ENCODE data around the gene ADAMTSL1.

DNA sequence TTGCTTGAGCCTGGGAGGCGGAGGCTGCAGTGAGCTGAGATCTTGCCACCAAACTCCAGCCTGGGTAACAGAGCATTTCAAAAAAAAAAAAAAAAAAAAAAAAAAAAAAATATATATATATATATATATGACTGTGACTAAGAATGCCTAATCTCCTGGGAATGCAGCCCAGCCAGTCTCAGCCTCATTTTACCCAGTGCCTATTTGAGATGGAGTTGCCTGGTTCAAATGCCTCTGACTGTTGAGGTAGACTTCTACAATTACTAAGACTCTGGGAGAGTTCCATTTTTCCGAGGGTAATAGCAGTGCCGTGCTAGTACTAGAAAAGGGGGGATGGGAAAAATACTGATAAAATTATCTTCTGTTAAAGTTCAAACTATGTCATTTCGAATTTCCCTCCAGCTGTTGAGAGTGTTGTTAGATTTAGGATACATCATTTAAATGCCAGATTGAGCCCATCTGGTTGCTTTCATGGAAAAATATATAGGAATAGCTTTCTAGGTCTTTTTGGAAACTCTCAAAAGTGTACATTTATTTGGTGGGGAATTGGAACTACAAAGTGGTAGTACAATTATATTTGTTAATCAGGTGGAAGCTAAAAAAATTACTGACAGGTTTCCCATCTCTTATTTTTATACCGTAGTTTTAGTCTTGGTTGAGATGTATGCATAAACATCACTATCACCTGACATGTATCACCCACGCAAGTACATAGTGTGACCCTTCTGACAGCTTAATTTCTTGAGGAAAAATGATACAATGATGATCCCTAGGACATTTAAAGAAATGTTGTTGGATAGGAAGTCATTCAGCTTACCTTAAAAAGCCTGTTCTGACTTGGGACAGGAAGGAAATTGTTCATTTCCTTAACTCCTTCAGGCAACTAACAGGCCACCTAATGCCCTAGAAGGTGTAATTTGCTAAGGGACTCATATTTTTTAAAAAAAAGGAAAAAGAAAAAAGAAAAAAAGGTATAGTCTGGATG lies 214.9 kb downstream of the ADAMTSL1 start:
- TF ChIP-seq, protein P1, sequence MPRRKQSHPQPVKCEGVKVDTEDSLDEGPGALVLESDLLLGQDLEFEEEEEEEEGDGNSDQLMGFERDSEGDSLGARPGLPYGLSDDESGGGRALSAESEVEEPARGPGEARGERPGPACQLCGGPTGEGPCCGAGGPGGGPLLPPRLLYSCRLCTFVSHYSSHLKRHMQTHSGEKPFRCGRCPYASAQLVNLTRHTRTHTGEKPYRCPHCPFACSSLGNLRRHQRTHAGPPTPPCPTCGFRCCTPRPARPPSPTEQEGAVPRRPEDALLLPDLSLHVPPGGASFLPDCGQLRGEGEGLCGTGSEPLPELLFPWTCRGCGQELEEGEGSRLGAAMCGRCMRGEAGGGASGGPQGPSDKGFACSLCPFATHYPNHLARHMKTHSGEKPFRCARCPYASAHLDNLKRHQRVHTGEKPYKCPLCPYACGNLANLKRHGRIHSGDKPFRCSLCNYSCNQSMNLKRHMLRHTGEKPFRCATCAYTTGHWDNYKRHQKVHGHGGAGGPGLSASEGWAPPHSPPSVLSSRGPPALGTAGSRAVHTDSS (CRISPR knock-in tag; conservative IDR thresholded peaks at IDR 0.05) = no peak
- TF ChIP-seq, protein P2, sequence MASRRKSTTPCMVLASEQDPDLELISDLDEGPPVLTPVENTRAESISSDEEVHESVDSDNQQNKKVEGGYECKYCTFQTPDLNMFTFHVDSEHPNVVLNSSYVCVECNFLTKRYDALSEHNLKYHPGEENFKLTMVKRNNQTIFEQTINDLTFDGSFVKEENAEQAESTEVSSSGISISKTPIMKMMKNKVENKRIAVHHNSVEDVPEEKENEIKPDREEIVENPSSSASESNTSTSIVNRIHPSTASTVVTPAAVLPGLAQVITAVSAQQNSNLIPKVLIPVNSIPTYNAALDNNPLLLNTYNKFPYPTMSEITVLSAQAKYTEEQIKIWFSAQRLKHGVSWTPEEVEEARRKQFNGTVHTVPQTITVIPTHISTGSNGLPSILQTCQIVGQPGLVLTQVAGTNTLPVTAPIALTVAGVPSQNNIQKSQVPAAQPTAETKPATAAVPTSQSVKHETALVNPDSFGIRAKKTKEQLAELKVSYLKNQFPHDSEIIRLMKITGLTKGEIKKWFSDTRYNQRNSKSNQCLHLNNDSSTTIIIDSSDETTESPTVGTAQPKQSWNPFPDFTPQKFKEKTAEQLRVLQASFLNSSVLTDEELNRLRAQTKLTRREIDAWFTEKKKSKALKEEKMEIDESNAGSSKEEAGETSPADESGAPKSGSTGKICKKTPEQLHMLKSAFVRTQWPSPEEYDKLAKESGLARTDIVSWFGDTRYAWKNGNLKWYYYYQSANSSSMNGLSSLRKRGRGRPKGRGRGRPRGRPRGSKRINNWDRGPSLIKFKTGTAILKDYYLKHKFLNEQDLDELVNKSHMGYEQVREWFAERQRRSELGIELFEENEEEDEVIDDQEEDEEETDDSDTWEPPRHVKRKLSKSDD (CRISPR knock-in tag; IDR thresholded peaks at IDR 0.05; ENCODE audit: low read depth) = no peak
- TF ChIP-seq SP4 (CRISPR knock-in tag; IDR thresholded peaks at IDR 0.05) (no peak), HOXA7 (CRISPR knock-in tag; IDR thresholded peaks at IDR 0.05) (no peak), TRIM24 (CRISPR knock-in tag; IDR thresholded peaks at IDR 0.05) (no peak)
- TF ChIP-seq, protein P3, sequence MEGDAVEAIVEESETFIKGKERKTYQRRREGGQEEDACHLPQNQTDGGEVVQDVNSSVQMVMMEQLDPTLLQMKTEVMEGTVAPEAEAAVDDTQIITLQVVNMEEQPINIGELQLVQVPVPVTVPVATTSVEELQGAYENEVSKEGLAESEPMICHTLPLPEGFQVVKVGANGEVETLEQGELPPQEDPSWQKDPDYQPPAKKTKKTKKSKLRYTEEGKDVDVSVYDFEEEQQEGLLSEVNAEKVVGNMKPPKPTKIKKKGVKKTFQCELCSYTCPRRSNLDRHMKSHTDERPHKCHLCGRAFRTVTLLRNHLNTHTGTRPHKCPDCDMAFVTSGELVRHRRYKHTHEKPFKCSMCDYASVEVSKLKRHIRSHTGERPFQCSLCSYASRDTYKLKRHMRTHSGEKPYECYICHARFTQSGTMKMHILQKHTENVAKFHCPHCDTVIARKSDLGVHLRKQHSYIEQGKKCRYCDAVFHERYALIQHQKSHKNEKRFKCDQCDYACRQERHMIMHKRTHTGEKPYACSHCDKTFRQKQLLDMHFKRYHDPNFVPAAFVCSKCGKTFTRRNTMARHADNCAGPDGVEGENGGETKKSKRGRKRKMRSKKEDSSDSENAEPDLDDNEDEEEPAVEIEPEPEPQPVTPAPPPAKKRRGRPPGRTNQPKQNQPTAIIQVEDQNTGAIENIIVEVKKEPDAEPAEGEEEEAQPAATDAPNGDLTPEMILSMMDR (CRISPR knock-in tag; IDR thresholded peaks at IDR 0.05) = no peak

Measured in HepG2 (cell line).